GM18511 (cell line): ENCODE measurements around the gene ESPNL.
A peak's percentile ranks its signal among the peaks of the same experiment; 100 is the strongest.
"Not testable (repeated sequence)": the region's sequence is repeated elsewhere in the genome, so short reads cannot be mapped to it uniquely, and the experiment has no call there.

Experiments used
- ATAC-seq: cut with Tn5 transposase; IDR thresholded peaks from one replicate; pipeline ENCODE4 v1.9.1; 2021; ENCODE audit warnings: mild to moderate bottlenecking, moderate library complexity; ENCODE audit not compliant: unreplicated experiment

The ESPNL gene

GRCh38 chr2:238114851-238115660 is 14.9 kb downstream of the ESPNL start:
- ATAC-seq, result no peak

DNA sequence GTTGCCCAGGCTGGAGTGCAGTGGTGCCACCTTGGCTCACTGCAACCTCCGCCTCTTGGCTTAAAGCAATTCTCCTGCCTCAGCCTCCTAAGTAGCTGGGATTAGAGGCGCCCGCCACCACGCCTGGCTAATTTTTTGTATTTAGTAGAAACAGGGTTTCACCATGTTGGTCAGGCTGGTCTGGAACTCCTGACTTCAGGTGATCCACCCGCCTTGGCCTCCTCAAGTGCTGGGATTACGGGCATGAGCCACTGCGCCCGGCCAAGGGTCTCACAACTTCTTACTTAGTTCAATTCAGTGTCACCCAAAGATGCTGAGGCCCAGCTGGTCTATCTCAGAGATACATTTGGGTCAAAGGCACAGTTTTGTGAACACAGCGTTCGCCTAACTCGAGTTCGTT is 15.6 kb downstream of the ESPNL start:
- not testable (repeated sequence) for ATAC-seq

DNA sequence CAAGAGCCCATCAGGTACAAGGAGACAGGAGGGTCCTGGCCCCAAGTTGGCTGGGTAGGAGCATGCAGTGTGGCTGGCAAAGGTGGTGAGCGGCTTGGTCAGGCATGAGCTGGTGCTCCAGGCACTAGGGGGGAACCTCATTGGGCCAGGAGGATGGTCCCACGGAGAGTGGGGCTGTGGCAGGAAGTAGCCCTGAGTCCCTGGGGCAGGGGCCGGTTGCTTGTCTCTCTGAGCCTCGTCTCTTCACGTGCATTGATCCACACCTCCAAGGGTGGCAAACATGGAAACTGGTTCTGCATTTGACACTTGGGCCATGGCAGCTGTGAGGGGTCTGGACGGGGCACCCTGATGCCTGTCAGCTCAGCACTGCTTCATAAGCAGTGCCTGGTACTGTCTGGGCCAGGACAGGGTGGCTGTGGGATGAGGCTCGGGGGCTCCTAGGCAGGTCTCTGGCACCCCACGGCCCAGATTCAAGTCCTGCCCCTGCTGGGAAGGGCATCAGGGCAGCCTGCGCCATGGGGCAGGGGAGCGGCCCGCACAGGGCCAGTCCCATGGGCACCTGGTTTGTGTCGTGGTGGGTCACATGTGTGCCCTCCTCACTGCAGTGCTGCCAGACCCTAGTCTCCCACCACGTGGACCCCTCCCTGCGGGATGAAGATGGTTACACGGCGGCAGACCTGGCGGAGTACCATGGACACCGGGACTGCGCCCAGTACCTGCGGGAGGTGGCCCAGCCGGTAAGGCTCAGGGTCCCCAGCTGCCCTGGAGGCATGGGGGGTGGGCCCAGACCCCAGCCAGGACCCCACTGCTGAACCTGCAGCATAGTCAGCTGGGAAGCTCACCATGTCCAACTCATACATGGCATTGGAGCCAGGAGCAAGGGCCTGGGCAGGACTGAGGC is 16.4 kb downstream of the ESPNL start:
- ATAC-seq, result no peak

GRCh38 chr2:238117199-238118154 is 17.3 kb downstream of the ESPNL start:
- no peak for ATAC-seq

DNA sequence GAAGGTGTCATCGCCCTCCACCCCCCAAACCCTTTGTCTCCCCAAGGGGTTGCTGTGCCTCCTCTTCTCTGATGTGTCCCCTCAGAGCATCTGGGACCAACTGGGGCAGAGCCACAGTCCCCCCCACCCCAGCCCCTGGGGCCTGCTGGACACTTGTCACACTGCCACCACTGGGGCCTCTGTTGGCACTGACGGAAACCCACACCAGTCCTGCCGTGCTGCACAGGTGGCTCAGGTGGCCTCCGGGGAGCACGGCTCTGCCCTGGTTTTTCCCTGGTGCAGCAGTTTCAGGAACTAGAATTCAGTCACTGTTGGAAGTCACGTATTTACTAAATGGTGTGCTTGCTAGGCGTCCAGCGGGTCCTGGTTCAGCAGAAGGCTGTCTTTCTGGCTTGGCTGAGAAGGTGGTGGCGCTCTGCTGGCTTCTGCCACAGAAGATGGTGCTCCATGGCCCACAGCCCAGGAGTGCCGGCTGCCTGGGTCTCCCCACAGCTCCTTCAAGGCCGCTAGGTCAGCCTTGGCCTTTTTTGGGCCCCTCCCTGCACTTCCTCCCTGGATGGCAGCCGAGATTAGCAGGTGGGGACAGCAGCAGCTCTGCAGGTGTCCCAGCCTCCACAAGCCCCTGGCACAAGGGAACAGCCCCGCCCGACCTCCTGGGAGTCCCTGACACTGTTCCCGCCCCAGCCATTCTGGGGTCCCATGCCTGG is 19.8 kb downstream of the ESPNL start:
- ATAC-seq, result peak; percentile 46

GRCh38 chr2:238120463-238121298 is 20.5 kb downstream of the ESPNL start:
- ATAC-seq, result no peak

- ATAC-seq, result no peak
These were observed 21.6 kb downstream of the ESPNL start for GRCh38 chr2:238121511-238122286.

GRCh38 chr2:238122287-238123217 is 22.4 kb downstream of the ESPNL start:
- ATAC-seq, result no peak

DNA sequence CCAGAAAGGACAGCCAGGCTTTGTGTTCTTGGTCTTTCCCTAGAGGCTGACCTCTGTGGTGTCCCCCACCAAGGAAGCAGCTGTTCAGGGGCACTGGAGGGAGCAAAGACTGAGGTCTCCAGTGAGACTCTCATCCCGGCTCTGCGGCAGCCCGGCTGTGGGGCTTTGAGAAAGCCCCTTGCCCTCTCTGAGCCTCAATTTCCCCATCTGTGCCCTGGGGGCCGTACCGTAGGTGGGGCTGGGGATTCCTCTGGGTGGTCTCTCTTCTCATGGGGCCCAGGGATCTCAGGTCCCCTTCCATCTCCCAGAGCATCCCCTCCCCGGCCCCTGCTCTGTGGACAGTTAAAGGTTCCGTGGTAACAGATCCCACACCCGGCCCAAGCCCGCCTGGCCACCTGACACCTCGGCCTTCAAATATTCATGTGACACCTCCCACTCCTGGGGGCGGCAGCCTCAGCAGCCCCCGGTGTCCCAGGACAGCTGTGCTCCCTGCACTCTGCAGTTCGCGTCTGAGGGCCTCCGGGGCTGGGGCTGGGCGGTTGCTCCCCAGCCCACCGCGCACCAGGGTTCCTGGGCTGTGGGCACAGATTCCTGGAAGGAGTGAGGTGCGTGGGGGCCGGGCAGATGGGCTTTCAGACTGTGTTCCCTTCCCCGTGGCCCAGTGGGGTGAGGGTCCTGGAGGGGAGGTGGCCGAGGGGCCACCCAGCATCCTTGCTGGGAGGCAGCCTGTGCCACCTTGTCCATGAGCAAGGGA is 23.3 kb downstream of the ESPNL start:
- ATAC-seq, result no peak

GRCh38 chr2:238123991-238124470 is 23.9 kb downstream of the ESPNL start:
- no peak for ATAC-seq

GRCh38 chr2:238124488-238125126 is 24.5 kb downstream of the ESPNL start:
- no peak for ATAC-seq

GRCh38 chr2:238125127-238125885 is 25.2 kb downstream of the ESPNL start:
- no peak for ATAC-seq

DNA sequence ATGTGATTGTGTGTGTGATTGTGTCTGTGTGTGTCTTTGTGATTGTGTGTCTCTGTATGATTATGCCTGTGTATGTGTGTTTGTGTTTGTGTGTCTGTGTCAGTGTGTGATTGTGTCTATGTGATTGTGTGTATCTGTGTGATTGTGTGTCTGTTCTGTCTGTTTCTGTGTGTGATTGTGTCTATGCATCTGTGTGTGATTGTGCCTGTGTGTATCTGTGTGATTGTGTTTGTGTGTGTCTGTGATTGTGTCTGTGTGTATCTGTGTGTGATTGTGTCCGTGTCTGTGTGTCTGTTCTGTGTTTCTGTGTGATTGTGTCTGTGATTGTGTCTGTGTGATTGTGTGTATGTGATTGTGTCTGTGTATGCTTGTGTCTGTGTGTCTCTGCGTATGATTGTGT is 26.2 kb downstream of the ESPNL start:
- ATAC-seq, result no peak

DNA sequence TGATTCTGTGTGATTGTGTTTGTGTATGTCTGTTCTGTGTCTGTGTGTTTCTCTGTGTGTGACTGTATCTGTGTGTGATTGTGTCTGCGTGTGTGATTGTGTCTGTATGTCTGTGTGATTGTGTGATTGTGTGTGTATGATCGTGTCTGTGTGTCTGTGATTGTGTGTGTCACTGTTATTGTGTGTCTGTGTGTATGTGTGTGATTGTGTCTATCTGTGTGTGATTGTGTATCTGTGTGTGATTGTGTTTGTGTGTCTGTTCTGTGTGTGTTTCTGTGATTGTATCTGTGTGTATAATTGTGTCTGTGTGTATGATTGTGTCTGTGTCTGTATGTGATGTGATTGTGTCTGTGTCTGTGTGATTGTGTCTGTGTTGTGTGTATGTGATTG is 26.6 kb downstream of the ESPNL start:
- ATAC-seq, result no peak
